Measurements from ENCODE around the gene CORO2B.

Gene CORO2B

DNA sequence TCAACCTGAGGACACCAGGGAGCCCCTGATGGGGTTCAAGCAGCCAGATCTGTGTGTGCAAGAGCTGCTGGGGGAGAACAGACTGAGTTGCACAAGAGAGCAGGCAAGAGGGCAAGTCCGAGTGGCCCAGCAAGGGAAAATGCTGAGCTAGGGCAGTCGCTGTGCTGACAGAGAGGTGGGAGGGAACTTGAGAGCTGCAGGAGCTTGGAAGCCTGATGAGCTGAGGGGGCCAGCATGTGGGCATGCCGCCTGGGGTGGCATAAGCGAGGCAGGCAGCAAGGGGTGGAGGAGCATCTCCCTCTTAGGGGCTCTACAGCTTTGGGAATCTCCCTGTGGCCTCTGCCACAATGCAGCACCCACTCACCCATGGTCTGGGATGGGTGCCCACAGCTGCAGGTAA, 4.7 kb upstream of the CORO2B start:
- DNase-seq (ENCODE audit: low read depth), result no peak

GRCh38 chr15:68574629-68575028, 4.2 kb upstream of the CORO2B start:
- no peak for DNase-seq (ENCODE audit: low read depth)

GRCh38 chr15:68576235-68576892, 2.4 kb upstream of the CORO2B start:
- no peak for DNase-seq (ENCODE audit: low read depth)

GRCh38 chr15:68578175-68578979, 416 bp upstream of the CORO2B start:
- no peak for DNase-seq (ENCODE audit: low read depth)

DNA sequence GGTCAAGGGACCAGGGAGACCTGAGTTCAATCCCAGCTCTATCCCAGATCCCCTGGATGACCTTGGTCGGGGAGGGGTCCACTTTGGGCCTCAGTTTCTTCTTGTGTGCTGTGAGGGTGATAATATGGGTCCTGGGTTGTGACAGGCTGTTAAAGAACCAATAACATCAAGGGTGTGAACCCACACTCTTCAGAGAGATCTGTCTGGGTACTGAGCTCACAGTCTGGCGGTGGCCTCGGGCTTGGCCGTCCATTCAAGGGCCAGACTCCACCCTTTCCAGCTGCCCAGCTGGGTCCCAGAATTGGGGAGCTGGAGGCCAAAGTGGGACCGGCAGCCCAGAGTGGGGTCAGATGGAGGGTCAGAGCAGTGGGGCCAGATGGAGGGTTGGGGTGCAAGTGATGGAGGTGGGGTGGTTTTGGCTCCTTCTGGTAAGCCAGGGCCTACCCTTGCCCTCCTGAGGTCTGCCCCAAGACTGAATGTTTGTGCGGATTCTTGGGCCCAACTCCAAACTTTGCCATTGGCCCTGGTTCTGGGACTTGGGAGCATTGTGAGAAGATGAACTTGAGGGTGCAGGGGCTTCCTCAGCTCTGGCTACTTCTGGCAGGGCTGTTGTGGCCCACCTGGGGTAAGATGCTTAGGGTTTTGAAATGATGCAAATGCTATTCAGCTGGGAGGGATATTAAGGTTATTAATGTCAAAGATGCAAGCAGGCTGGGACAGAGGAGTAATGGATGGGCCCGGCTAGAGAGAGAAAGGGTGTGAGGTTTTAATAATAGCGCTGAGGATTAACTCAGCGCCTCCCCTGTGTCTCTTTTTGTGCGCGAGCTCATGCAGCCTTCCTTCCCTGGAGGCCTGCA, 1.5 kb downstream of the CORO2B start:
- no peak for DNase-seq (ENCODE audit: low read depth)

- DNase-seq (ENCODE audit: low read depth), result no peak
Observed at GRCh38 chr15:68580883-68581155, 2.0 kb downstream of the CORO2B start.

DNA sequence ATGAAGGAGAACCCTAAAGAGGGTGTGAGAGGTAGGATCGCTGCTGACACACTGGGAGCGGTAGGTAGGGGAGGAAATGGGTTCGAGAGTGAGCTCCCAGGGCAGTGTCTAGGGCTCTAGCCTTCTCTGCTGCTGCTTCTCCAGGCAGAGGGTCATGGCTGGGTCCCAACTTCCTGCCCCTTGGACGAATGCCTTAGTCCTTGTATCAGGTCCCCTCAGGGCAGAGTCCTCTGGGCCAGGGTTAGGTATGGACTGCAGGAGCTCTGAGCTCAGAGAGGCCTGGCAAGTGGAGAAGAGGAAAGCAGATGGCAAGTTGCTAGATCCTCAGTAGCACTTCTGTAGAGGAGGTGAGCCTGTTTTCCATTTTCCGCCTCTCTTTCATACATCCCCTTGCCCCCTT, 2.9 kb downstream of the CORO2B start:
- DNase-seq (ENCODE audit: low read depth), result no peak

GRCh38 chr15:68582236-68582635, 3.4 kb downstream of the CORO2B start:
- DNase-seq (ENCODE audit: low read depth), result no peak

- no peak for DNase-seq (ENCODE audit: low read depth)
Observed at GRCh38 chr15:68582864-68583263, 4.1 kb downstream of the CORO2B start.

DNA sequence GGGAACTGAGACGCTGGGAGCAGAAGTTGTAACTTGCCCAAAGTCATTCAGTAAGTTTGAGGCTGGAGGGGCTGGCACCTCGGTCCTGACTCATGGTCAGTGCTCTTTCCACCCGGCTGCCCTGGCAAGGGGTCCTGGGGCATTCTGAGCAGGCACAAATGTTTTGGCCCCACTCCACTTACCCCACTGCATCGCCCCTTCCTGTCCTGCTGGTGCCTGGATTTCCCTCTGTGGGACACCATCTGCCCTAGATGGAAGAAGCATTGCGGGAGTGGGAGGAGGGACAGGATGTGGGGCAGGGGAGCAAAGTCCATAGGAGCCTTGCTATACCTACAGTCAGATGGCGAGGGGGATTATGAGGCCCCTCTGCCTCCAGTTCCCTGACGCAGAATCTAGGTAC, 4.5 kb downstream of the CORO2B start:
- no peak for DNase-seq (ENCODE audit: low read depth)

- no peak for DNase-seq (ENCODE audit: low read depth)
Observed at GRCh38 chr15:68583936-68584755, 5.4 kb downstream of the CORO2B start.

DNA sequence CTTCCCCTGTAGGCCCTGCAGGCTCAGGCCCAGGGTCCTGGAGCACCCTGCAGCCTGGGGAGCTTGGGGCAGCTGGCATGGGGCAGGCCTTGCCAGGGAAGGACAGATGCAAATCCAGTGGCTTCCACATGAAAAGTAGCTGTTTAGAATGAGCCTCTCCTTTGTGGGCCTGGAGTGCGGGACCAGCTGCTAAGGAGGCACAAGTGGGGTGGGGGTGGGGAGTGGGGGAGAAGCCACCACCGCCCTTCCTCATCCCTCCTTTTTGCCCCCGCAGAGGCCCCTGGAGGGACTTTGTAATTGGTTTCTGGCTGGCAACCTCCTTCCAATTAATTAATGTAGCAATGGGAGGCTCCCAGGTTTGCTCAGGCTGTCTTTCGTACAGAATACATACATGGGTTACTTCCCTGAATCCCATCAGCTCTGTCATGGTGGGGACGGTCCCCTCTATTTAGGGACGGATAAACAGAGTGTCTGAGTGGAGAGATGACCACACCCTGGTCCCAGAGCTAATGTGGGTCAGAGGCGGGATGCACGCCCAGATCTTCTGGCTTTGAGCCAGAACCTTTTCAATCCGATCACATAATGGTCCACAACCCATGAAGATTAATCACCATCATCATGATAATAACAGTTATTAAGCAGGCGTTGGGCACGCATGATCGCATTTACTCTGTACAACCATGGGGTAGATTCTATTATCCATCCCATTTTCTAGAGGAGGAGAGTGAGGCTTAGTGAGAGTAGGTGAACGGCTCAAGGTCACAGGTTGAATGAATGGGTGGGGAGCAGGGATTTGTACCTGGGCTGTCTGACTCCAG, 6.2 kb downstream of the CORO2B start:
- no peak for DNase-seq (ENCODE audit: low read depth)

- DNase-seq (ENCODE audit: low read depth), result no peak
Observed at GRCh38 chr15:68585574-68586273, 6.9 kb downstream of the CORO2B start.

DNA sequence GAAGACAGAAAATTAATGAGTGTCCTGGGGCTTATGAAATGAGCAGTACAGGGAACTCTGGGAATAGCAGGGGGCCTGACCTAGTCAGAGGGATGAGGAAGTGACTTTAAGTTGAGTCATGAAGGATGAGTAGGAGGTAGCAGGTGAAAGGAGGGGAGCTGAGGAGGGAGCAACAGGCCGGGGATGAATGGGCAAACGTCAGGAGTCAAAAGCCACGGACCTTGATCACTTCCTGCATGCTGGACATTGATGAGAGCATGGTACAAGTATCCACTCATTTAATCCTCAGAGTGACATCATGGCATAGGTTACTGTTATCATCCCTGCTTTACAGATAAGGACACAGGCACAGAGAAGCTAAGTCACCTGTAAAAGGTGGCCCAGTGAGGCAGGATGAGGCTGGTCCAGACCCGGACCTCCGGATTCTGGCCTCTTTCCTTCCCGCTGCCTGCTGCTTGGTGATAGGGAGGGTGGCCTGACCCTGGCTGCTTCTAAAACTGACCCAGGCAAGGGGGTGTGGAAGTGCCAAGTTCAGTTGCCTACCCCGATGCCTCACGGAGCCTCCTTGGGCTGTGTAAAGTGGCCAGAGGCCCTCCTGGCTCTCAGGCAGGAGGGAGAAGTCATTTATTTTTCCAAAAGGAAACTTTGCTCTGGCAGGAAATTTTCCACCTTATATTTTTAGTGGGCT, 7.6 kb downstream of the CORO2B start:
- no peak for DNase-seq (ENCODE audit: low read depth)

- no peak for DNase-seq (ENCODE audit: low read depth)
Observed at GRCh38 chr15:68587769-68588385, 9.1 kb downstream of the CORO2B start.

GRCh38 chr15:68589053-68589452, 10.3 kb downstream of the CORO2B start:
- no peak for DNase-seq (ENCODE audit: low read depth)

- no peak for DNase-seq (ENCODE audit: low read depth)
Observed at GRCh38 chr15:68589783-68590710, 11.3 kb downstream of the CORO2B start.

GRCh38 chr15:68590721-68591389, 12.1 kb downstream of the CORO2B start:
- DNase-seq (ENCODE audit: low read depth), result no peak
